SK-N-SH (cell line): ENCODE results near the gene LFNG.

Experiments used
- CHD2 ChIP-seq: fragments of 150-350 bp; IDR thresholded peaks from 2 replicates; pipeline ENCODE4 v1.6.1; 2018; ENCODE audit warnings: low read length; ENCODE audit not compliant: partially characterized antibody
- CTCF ChIP-seq: fragments of 200-600 bp; sonication (generic); IDR thresholded peaks from 2 replicates; pipeline ENCODE4 v1.6.1; 2017; ENCODE audit warnings: antibody characterized with exemption, mild to moderate bottlenecking, moderate library complexity
- GABPA ChIP-seq: IDR thresholded peaks from 2 replicates; pipeline ENCODE4 v1.4.0; 2012; ENCODE audit warnings: low read depth, mild to moderate bottlenecking
- MXI1 ChIP-seq: IDR thresholded peaks from 2 replicates; pipeline ENCODE4 v1.6.1; 2012; ENCODE audit warnings: mild to moderate bottlenecking, low read depth, low read length, improper control_type of control experiment
- NFIC ChIP-seq: IDR thresholded peaks from 2 replicates; pipeline ENCODE4 v1.4.0; 2012; ENCODE audit warnings: borderline replicate concordance
- NRF1 ChIP-seq: IDR thresholded peaks from 2 replicates; pipeline ENCODE4 v1.6.1; 2012; ENCODE audit warnings: low read depth, mild to moderate bottlenecking, low read length
- POLR2AphosphoS5 ChIP-seq: IDR thresholded peaks from 2 replicates; pipeline ENCODE4 v1.6.1; 2012; ENCODE audit warnings: low read depth, low read length
- RAD21 ChIP-seq: IDR thresholded peaks from 2 replicates; pipeline ENCODE4 v1.6.1; 2012; ENCODE audit warnings: mild to moderate bottlenecking, low read length
- RXRA ChIP-seq: IDR thresholded peaks from 2 replicates; pipeline ENCODE4 v1.4.0; 2012; ENCODE audit warnings: low read depth, mild to moderate bottlenecking, borderline replicate concordance
- SIN3A ChIP-seq: IDR thresholded peaks from 2 replicates; pipeline ENCODE4 v1.6.1; 2012; ENCODE audit warnings: low read depth, mild to moderate bottlenecking, low read length, moderate library complexity, borderline replicate concordance
- TAF1 ChIP-seq: IDR thresholded peaks from 2 replicates; pipeline ENCODE4 v1.6.1; 2012; ENCODE audit warnings: low read depth, mild to moderate bottlenecking, low read length, moderate library complexity, borderline replicate concordance
- TCF12 ChIP-seq: IDR thresholded peaks from 2 replicates; pipeline ENCODE4 v1.4.0; 2012
- YY1 ChIP-seq: IDR thresholded peaks from 2 replicates; pipeline ENCODE4 v1.4.0; 2012; ENCODE audit warnings: low read depth, mild to moderate bottlenecking

- TF ChIP-seq CTCF (no peak; the same call in 1 of the 2 replicates), YY1 (no peak), NRF1 (no peak), POLR2AphosphoS5 (no peak), SIN3A (no peak), TAF1 (no peak), CHD2 (no peak), MXI1 (no peak), NFIC (no peak), RXRA (no peak), RAD21 (no peak), GABPA (no peak), TCF12 (no peak)
Observed at GRCh38 chr7:2472739-2473138, 46.8 kb upstream of the LFNG start.
